ENCODE measurements around the gene ZNF669.
A peak's percentile ranks its signal among the peaks of the same experiment; 100 is the strongest.
"Not testable (repeated sequence)": the region's sequence is repeated elsewhere in the genome, so short reads cannot be mapped to it uniquely, and the experiment has no call there.

The ZNF669 gene

GRCh38 chr1:247103859-247104591, at the start of gene ZNF669:
ZNF669 (minus strand) TSS chr1:247104356; CDS start chr1:247104199, 157 bp downstream.
- peak; percentile 91 for DNase-seq

- no peak for DNase-seq
Observed at GRCh38 chr1:247147781-247148180, 43.6 kb upstream of the ZNF669 start.

GRCh38 chr1:247147120-247147519, 43.0 kb upstream of the ZNF669 start:
- DNase-seq: not testable (repeated sequence)

GRCh38 chr1:247146671-247147070, 42.5 kb upstream of the ZNF669 start:
- DNase-seq: no peak

GRCh38 chr1:247145279-247145678, 41.1 kb upstream of the ZNF669 start:
- DNase-seq: no peak

- DNase-seq: not testable (repeated sequence)
Observed at GRCh38 chr1:247139557-247139956, 35.4 kb upstream of the ZNF669 start.

- no peak for DNase-seq
Observed at GRCh38 chr1:247131236-247131635, 27.1 kb upstream of the ZNF669 start.

GRCh38 chr1:247127519-247128282, 23.5 kb upstream of the ZNF669 start:
- DNase-seq: not testable (repeated sequence)

GRCh38 chr1:247126601-247127000, 22.4 kb upstream of the ZNF669 start:
- not testable (repeated sequence) for DNase-seq

GRCh38 chr1:247126166-247126565, 22.0 kb upstream of the ZNF669 start:
- DNase-seq: not testable (repeated sequence)

GRCh38 chr1:247121382-247121781, 17.2 kb upstream of the ZNF669 start:
- no peak for DNase-seq

- not testable (repeated sequence) for DNase-seq
Observed at GRCh38 chr1:247120408-247120668, 16.2 kb upstream of the ZNF669 start.

GRCh38 chr1:247119600-247120407, 15.6 kb upstream of the ZNF669 start:
- DNase-seq: no peak

- no peak for DNase-seq
Observed at GRCh38 chr1:247118946-247119446, 14.8 kb upstream of the ZNF669 start.

- DNase-seq: no peak
Observed at GRCh38 chr1:247115545-247115944, 11.4 kb upstream of the ZNF669 start.

GRCh38 chr1:247115141-247115510, 11.0 kb upstream of the ZNF669 start:
- no peak for DNase-seq

GRCh38 chr1:247114351-247115140, 10.4 kb upstream of the ZNF669 start:
- no peak for DNase-seq

- no peak for DNase-seq
Observed at GRCh38 chr1:247113733-247114271, 9.6 kb upstream of the ZNF669 start.

- no peak for DNase-seq
Observed at GRCh38 chr1:247113094-247113497, 8.9 kb upstream of the ZNF669 start.

- no peak for DNase-seq
Observed at GRCh38 chr1:247112479-247112781, 8.3 kb upstream of the ZNF669 start.

GRCh38 chr1:247111700-247112478, 7.7 kb upstream of the ZNF669 start:
- peak; percentile 20 for DNase-seq

GRCh38 chr1:247111259-247111699, 7.1 kb upstream of the ZNF669 start:
- DNase-seq: no peak
